CD4-positive, CD25-positive, alpha-beta regulatory T cell (primary cell): Measurements from ENCODE around the gene AMBP. TPM values are rescaled to one million over a fixed set of nuclear protein-coding genes. Genes with fewer than 3 reads are reported as not detected.
A peak's percentile ranks its signal among the peaks of the same experiment; 100 is the strongest.
"Not testable (repeated sequence)": the region's sequence is repeated elsewhere in the genome, so short reads cannot be mapped to it uniquely, and the experiment has no call there.

ENCODE experiments used
- ATAC-seq, 2 donors: fragments of 150-1000 bp; cut with Tn5 transposase; one replicate each; pipeline ENCODE4 v1.10.0; 2021; ENCODE audit warnings: low read depth in 2 of 2, moderate number of reproducible peaks in 2 of 2, moderate library complexity in 1 of 2
- DNase-seq, 3 donors: peaks; one replicate each; pipeline versions ENCODE4 v3.0.0 to v3.0.0-alpha.2; 2012 to 2022; ENCODE audit warnings: mixed read lengths in 1 of 3
- H3K27ac ChIP-seq: one replicate; pipeline ENCODE4 v1.7.0; 2013; ENCODE audit warnings: mild to moderate bottlenecking, low read length; ENCODE audit not compliant: insufficient read depth, poor library complexity, severe bottlenecking
- H3K27me3 ChIP-seq: one replicate; pipeline ENCODE4 v1.7.0; 2013; ENCODE audit warnings: low read length; ENCODE audit not compliant: control insufficient read depth, insufficient read depth
- H3K36me3 ChIP-seq: one replicate; pipeline ENCODE4 v1.7.0; 2013; ENCODE audit warnings: mild to moderate bottlenecking, low read length, moderate library complexity; ENCODE audit not compliant: control insufficient read depth, insufficient read depth
- H3K4me1 ChIP-seq: 2 replicates; pipeline ENCODE4 v1.7.0; 2013; ENCODE audit warnings: mild to moderate bottlenecking, low read length; ENCODE audit not compliant: insufficient read depth, control insufficient read depth, poor library complexity, severe bottlenecking
- H3K4me3 ChIP-seq: one replicate; pipeline ENCODE4 v1.7.0; 2013; ENCODE audit warnings: low read depth, mild to moderate bottlenecking, low read length, moderate library complexity
- H3K9me3 ChIP-seq, 2 experiments: 1 replicate in 1 of 2; 2 replicates in 1 of 2; pipeline ENCODE4 v1.7.0; 2013; ENCODE audit warnings: low read length in 2 of 2, mild to moderate bottlenecking in 1 of 2, moderate library complexity in 1 of 2; ENCODE audit not compliant: control insufficient read depth in 2 of 2
- H3K27ac Mint-ChIP-seq, 3 donors: one replicate each; pipeline ENCODE4 v1.8.0; 2020 to 2022; ENCODE audit warnings: mild to moderate bottlenecking in 3 of 3, mixed read lengths in 3 of 3, moderate library complexity in 2 of 3
- H3K27me3 Mint-ChIP-seq: one replicate; pipeline ENCODE4 v1.8.0; 2022; ENCODE audit warnings: mild to moderate bottlenecking, mixed read lengths
- H3K36me3 Mint-ChIP-seq: one replicate; pipeline ENCODE4 v1.8.0; 2020; ENCODE audit warnings: mixed read lengths
- H3K4me1 Mint-ChIP-seq, 4 donors: one replicate each; pipeline ENCODE4 v1.8.0; 2020 to 2022; ENCODE audit warnings: mixed read lengths in 4 of 4, mild to moderate bottlenecking in 1 of 4
- H3K4me3 Mint-ChIP-seq, 4 donors: one replicate each; pipeline ENCODE4 v1.8.0; 2020 to 2022; ENCODE audit warnings: mild to moderate bottlenecking in 4 of 4, mixed read lengths in 4 of 4, moderate library complexity in 3 of 4
- H3K9me3 Mint-ChIP-seq, 7 donors: one replicate each; pipeline ENCODE4 v1.8.0; 2020 to 2022; ENCODE audit warnings: mixed read lengths in 7 of 7, mild to moderate bottlenecking in 3 of 7, moderate library complexity in 2 of 7
- polyA plus RNA-seq, 4 donors: library from polyadenylated mRNA; unstranded; fragments of 300-500 nt; fragmentation: Illumina TruSeq; gene quantifications; one replicate each; pipeline ENCODE4 v1.2.3, GENCODE V29; 2021
- total RNA-seq: library from RNA; stranded (reverse); gene quantifications from one replicate; pipeline ENCODE4 v1.2.3, GENCODE V29; 2022

The AMBP gene
- total and polyA plus RNA-seq, 5 donors from 2014 or later: not detected

GRCh38 chr9:114085387-114085789, 7.3 kb upstream of the AMBP start:
- Mint-ChIP-seq H3K36me3 (no peaks in the 10 kb centered on the region), H3K27ac (no peak overlapping the region), H3K27me3 (no peaks in the 10 kb centered on the region), H3K4me3 (no peak overlapping the region), H3K9me3 (no peaks in the 10 kb centered on the region), H3K4me1 (peaks cover 0 to 5% (median 3%) of the 10 kb centered on the region in 4 donors)
- DNase-seq (no peak), ATAC-seq (no peak)
- Histone ChIP-seq H3K9me3 (no peaks in the 10 kb centered on the region), H3K4me3 (no peak overlapping the region), H3K4me1 (no peaks in the 10 kb centered on the region), H3K36me3 (no peaks in the 10 kb centered on the region), H3K27me3 (no peaks in the 10 kb centered on the region), H3K27ac (no peak overlapping the region)

DNA sequence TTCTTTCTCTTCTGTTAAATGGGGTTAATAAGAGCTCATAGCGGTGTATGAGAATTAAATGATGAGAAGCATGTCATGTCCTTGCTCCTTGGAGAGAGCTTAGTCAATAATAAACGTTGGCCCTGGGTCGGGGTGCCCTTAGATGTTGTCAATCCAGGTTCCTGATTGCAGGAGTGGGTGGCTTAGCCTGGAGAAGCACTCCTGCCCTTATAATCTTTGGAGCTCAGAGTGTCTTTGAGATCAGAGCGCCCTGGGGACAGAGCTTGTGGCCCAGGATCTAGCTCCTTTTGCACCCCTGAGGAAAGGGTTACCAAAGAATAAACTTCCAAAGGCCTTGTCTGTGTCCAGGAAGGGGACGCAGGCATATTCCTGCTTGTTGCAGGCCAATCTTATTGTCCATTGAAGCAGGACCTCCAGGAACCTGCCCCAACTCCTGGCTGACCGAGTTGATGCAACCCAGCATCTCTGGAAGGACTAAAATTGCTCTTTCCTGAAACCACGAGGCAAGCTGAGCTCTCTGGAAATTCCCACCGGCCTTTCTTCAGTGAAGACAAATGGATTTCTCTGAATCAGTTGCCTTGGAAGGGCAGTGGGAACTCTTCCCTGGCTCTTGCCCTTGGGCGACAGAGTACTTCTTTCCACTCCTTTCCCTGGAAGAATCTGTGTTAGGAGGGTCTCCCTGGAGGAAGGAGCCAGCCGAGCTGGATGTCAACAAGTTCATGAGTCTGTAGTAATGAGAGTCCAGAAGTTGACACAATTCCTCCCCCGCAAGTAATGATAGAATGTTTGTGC, 6.4 kb upstream of the AMBP start:
- Mint-ChIP-seq H3K9me3 (no peaks in the 10 kb centered on the region), H3K27me3 (no peaks in the 10 kb centered on the region), H3K27ac (no peak overlapping the region), H3K36me3 (no peaks in the 10 kb centered on the region), H3K4me3 (no peak overlapping the region), H3K4me1 (peaks cover 0 to 5% (median 3%) of the 10 kb centered on the region in 4 donors)
- H3K4me1 ChIP-seq: no peaks in the 10 kb centered on the region
- H3K4me3 ChIP-seq: no peak overlapping the region
- H3K36me3 ChIP-seq: no peaks in the 10 kb centered on the region
- no peaks in the 10 kb centered on the region for H3K27me3 ChIP-seq
- H3K27ac ChIP-seq: no peak overlapping the region
- DNase-seq: no peak
- H3K9me3 ChIP-seq: no peaks in the 10 kb centered on the region
- ATAC-seq: no peak

GRCh38 chr9:114083666-114084065, 5.6 kb upstream of the AMBP start:
- H3K27me3 Mint-ChIP-seq: peaks cover 4% of the 10 kb centered on the region
- H3K4me3 Mint-ChIP-seq: no peak overlapping the region
- Histone ChIP-seq H3K4me1 (no peaks in the 10 kb centered on the region), H3K27ac (no peak overlapping the region), H3K36me3 (no peaks in the 10 kb centered on the region), H3K9me3 (no peaks in the 10 kb centered on the region), H3K4me3 (no peak overlapping the region), H3K27me3 (no peaks in the 10 kb centered on the region)
- H3K4me1 Mint-ChIP-seq: peaks cover 0 to 5% (median 3%) of the 10 kb centered on the region in 4 donors
- DNase-seq (no peak), ATAC-seq (no peak)
- H3K9me3 Mint-ChIP-seq: peaks cover 0 to 1% (median 0%) of the 10 kb centered on the region in 7 donors
- no peak overlapping the region for H3K27ac Mint-ChIP-seq
- H3K36me3 Mint-ChIP-seq: no peaks in the 10 kb centered on the region

GRCh38 chr9:114082763-114083412, 4.8 kb upstream of the AMBP start:
- H3K4me1 ChIP-seq, H3K9me3 ChIP-seq, H3K27ac ChIP-seq, DNase-seq, H3K27me3 Mint-ChIP-seq, H3K4me3 ChIP-seq, H3K27me3 ChIP-seq, H3K36me3 ChIP-seq, H3K9me3 Mint-ChIP-seq, H3K27ac Mint-ChIP-seq, H3K4me1 Mint-ChIP-seq, ATAC-seq, H3K36me3 Mint-ChIP-seq, H3K4me3 Mint-ChIP-seq: not testable (repeated sequence)

- Mint-ChIP-seq H3K4me1 (peaks cover 0 to 5% (median 3%) of the 10 kb centered on the region in 4 donors), H3K36me3 (no peaks in the 10 kb centered on the region), H3K27me3 (peaks cover 4% of the 10 kb centered on the region), H3K27ac (no peak overlapping the region), H3K9me3 (peaks cover 0 to 1% (median 0%) of the 10 kb centered on the region in 7 donors), H3K4me3 (no peak overlapping the region)
- Histone ChIP-seq H3K4me1 (no peaks in the 10 kb centered on the region), H3K36me3 (no peaks in the 10 kb centered on the region), H3K9me3 (no peaks in the 10 kb centered on the region), H3K27me3 (no peaks in the 10 kb centered on the region), H3K4me3 (no peak overlapping the region), H3K27ac (no peak overlapping the region)
- DNase-seq: peak; percentile 41 to 76 (median 62)
- ATAC-seq: peak; percentile 41 to 63
Measured at GRCh38 chr9:114082017-114082762, 4.1 kb upstream of the AMBP start.

DNA sequence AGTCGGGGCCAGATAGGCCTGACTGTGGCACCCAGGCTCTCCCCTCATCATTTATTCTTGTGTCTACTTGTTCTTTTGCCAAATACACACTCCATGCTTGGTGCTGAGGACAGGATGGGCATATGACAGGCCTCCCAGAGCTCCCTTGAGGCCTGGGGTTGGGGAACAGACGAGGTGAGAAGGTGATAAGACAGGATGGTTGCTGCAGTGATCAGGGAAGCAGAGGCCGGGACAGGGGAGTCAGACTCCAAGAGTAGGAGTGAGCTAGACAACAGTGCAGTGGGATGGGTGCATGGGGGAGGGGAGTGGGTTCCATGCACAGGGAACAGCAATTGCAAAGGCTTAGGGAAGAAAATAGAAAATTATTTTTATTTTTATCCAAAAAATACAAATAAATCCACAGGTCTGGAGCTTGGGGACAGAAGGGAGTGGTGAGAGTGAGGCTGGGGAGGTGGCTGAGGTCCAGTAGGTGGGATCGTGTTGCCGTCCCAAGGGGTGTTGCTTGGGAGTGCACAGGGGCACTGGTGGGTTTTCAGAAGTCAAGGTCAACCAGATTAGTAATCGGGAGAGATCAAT, 3.4 kb upstream of the AMBP start:
- no peak overlapping the region for H3K4me3 Mint-ChIP-seq
- H3K9me3 Mint-ChIP-seq: peaks cover 0 to 1% (median 0%) of the 10 kb centered on the region in 7 donors
- H3K4me1 Mint-ChIP-seq: peaks cover 0 to 5% (median 3%) of the 10 kb centered on the region in 4 donors
- H3K27me3 Mint-ChIP-seq: peaks cover 4% of the 10 kb centered on the region
- H3K27ac Mint-ChIP-seq: no peak overlapping the region
- H3K9me3 ChIP-seq: no peaks in the 10 kb centered on the region
- H3K4me3 ChIP-seq: no peak overlapping the region
- H3K36me3 Mint-ChIP-seq: no peaks in the 10 kb centered on the region
- H3K27me3 ChIP-seq: no peaks in the 10 kb centered on the region
- no peak overlapping the region for H3K27ac ChIP-seq
- DNase-seq (no peak), ATAC-seq (no peak)
- H3K4me1 ChIP-seq: no peaks in the 10 kb centered on the region
- H3K36me3 ChIP-seq: no peaks in the 10 kb centered on the region

- no peaks in the 10 kb centered on the region for H3K9me3 ChIP-seq
- no peaks in the 10 kb centered on the region for H3K27me3 ChIP-seq
- H3K27ac Mint-ChIP-seq: no peak overlapping the region
- DNase-seq (no peak), ATAC-seq (no peak)
- no peak overlapping the region for H3K4me3 Mint-ChIP-seq
- H3K4me1 Mint-ChIP-seq: peaks cover 0 to 5% (median 3%) of the 10 kb centered on the region in 4 donors
- no peak overlapping the region for H3K4me3 ChIP-seq
- peaks cover 4% of the 10 kb centered on the region for H3K27me3 Mint-ChIP-seq
- H3K36me3 Mint-ChIP-seq: no peaks in the 10 kb centered on the region
- H3K9me3 Mint-ChIP-seq: peaks cover 0 to 2% (median 0%) of the 10 kb centered on the region in 7 donors
- H3K36me3 ChIP-seq: no peaks in the 10 kb centered on the region
- H3K4me1 ChIP-seq: no peaks in the 10 kb centered on the region
- H3K27ac ChIP-seq: no peak overlapping the region
Measured at GRCh38 chr9:114080773-114081440, 2.8 kb upstream of the AMBP start.
